GM12874 (cell line): ENCODE data around the gene FBXO28.

Experiments
- CTCF ChIP-seq: IDR thresholded peaks from 2 replicates; pipeline ENCODE4 v1.5.1; 2011; ENCODE audit warnings: low read depth, mild to moderate bottlenecking, control low read depth, low read length, moderate library complexity; ENCODE audit not compliant: insufficient read depth

The FBXO28 gene

GRCh38 chr1:224113918-224114786, at the start of gene FBXO28:
TSS of gene FBXO28 (plus strand) at chr1:224114111. CDS start at chr1:224114130, 19 bp downstream.
- no peak for TF ChIP-seq CTCF

- TF ChIP-seq CTCF, result no peak
Observed at GRCh38 chr1:224064150-224064549, 49.8 kb upstream of the FBXO28 start.

GRCh38 chr1:224065455-224065854, 48.5 kb upstream of the FBXO28 start:
- no peak for TF ChIP-seq CTCF

GRCh38 chr1:224067207-224067606, 46.7 kb upstream of the FBXO28 start:
- TF ChIP-seq CTCF, result no peak

GRCh38 chr1:224067621-224068457, 46.1 kb upstream of the FBXO28 start:
- TF ChIP-seq CTCF, result no peak

GRCh38 chr1:224068458-224069072, 45.3 kb upstream of the FBXO28 start:
- TF ChIP-seq CTCF, result no peak

GRCh38 chr1:224069138-224069537, 44.8 kb upstream of the FBXO28 start:
- no peak for TF ChIP-seq CTCF
